Measurements from ENCODE around the gene SH3D19.

Gene SH3D19

DNA sequence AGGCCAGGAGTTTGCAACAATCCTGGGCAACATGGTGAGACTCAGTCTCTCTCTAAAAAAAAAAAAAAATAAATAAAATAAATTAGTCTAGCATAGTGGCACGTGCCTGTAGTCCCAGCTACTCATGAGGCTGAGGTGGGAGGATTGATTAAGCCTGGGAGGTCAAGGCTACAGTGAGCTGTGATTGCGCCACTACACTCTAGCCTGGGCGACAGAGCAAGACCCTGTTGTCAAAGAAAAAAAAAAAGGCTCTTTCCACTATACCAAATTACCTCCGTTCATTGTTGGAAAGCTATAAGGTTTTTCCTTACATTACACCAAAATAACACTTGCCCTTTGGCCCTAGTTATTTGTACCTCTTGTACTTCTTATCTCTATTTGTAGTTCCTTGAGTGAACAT is 58.3 kb downstream of the SH3D19 start:
- no peak overlapping the region for H3K4me3 ChIP-seq (ENCODE audit: low read length, poor library complexity, severe bottlenecking)

DNA sequence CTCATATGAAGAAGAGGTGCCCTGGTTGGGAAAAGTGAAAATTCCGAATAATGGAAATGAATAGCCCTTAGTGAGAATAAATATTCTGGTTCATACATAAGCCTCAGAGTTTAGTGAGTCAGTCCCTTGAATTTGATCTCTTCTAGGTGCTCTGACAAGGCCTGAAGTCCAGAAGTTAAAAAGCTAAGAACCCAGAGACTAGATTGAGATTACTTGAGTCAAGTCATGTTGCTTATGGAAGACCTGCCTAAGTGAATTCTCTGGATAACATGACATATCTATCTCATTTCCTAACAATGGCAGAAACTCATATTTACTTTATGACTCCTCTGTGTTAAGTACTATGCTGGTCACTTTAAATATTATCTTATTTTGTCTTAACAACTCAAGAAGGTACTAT is 58.9 kb downstream of the SH3D19 start:
- H2AFZ ChIP-seq (ENCODE audit: low read length), result no peak overlapping the region
- H3K9me2 ChIP-seq (replicated peaks; ENCODE audit: low read depth, low read length), result no peaks in the 10 kb centered on the region
- H3K4me3 ChIP-seq (ENCODE audit: low read length, poor library complexity, severe bottlenecking), result no peak overlapping the region
- H3K4me2 ChIP-seq (ENCODE audit: low read depth, low read length, poor library complexity, severe bottlenecking), result no peak overlapping the region
- no peaks in the 10 kb centered on the region for H3K79me2 ChIP-seq (ENCODE audit: insufficient read depth, low read length)
- no peaks in the 10 kb centered on the region for H3K27me3 ChIP-seq (ENCODE audit: insufficient read depth, low read length, poor library complexity, severe bottlenecking)
- no peak overlapping the region for H3K9ac ChIP-seq (ENCODE audit: low read depth, low read length, poor library complexity, severe bottlenecking)
- no peaks in the 10 kb centered on the region for H4K20me1 ChIP-seq (ENCODE audit: insufficient read depth, low read length, poor library complexity, severe bottlenecking)
- no peaks in the 10 kb centered on the region for H3K4me1 ChIP-seq (ENCODE audit: insufficient read depth, low read length, poor library complexity, severe bottlenecking)
- H3F3A ChIP-seq (ENCODE audit: low read depth), result no peaks in the 10 kb centered on the region
- TF ChIP-seq, protein P1, sequence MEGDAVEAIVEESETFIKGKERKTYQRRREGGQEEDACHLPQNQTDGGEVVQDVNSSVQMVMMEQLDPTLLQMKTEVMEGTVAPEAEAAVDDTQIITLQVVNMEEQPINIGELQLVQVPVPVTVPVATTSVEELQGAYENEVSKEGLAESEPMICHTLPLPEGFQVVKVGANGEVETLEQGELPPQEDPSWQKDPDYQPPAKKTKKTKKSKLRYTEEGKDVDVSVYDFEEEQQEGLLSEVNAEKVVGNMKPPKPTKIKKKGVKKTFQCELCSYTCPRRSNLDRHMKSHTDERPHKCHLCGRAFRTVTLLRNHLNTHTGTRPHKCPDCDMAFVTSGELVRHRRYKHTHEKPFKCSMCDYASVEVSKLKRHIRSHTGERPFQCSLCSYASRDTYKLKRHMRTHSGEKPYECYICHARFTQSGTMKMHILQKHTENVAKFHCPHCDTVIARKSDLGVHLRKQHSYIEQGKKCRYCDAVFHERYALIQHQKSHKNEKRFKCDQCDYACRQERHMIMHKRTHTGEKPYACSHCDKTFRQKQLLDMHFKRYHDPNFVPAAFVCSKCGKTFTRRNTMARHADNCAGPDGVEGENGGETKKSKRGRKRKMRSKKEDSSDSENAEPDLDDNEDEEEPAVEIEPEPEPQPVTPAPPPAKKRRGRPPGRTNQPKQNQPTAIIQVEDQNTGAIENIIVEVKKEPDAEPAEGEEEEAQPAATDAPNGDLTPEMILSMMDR (conservative IDR thresholded peaks at IDR 0.05; ENCODE audit: low read length), result no peak
- TF ChIP-seq EZH2phosphoT487 (IDR thresholded peaks at IDR 0.05; ENCODE audit: borderline replicate concordance), result no peak
- H3K9me3 ChIP-seq (ENCODE audit: insufficient read depth, low read depth, low read length), result no peaks in the 10 kb centered on the region
- no peaks in the 10 kb centered on the region for H3K36me3 ChIP-seq (ENCODE audit: insufficient read depth, low read length)

More for the DNA sequence above, 58.3 kb downstream of the SH3D19 start:
- H3K36me3 ChIP-seq (ENCODE audit: insufficient read depth, low read length), result no peaks in the 10 kb centered on the region
- no peak overlapping the region for H2AFZ ChIP-seq (ENCODE audit: low read length)
- no peaks in the 10 kb centered on the region for H4K20me1 ChIP-seq (ENCODE audit: insufficient read depth, low read length, poor library complexity, severe bottlenecking)
- H3K9me3 ChIP-seq (ENCODE audit: insufficient read depth, low read depth, low read length), result no peaks in the 10 kb centered on the region
- no peaks in the 10 kb centered on the region for H3K27me3 ChIP-seq (ENCODE audit: insufficient read depth, low read length, poor library complexity, severe bottlenecking)
- no peaks in the 10 kb centered on the region for H3K9me2 ChIP-seq (replicated peaks; ENCODE audit: low read depth, low read length)
- H3F3A ChIP-seq (ENCODE audit: low read depth), result no peaks in the 10 kb centered on the region
- no peak overlapping the region for H3K9ac ChIP-seq (ENCODE audit: low read depth, low read length, poor library complexity, severe bottlenecking)
- H3K4me2 ChIP-seq (ENCODE audit: low read depth, low read length, poor library complexity, severe bottlenecking), result no peak overlapping the region
- H3K4me1 ChIP-seq (ENCODE audit: insufficient read depth, low read length, poor library complexity, severe bottlenecking), result no peaks in the 10 kb centered on the region
- TF ChIP-seq, protein P1 (conservative IDR thresholded peaks at IDR 0.05; ENCODE audit: low read length), result no peak
- no peak for TF ChIP-seq EZH2phosphoT487 (IDR thresholded peaks at IDR 0.05; ENCODE audit: borderline replicate concordance)
- no peaks in the 10 kb centered on the region for H3K79me2 ChIP-seq (ENCODE audit: insufficient read depth, low read length)

DNA sequence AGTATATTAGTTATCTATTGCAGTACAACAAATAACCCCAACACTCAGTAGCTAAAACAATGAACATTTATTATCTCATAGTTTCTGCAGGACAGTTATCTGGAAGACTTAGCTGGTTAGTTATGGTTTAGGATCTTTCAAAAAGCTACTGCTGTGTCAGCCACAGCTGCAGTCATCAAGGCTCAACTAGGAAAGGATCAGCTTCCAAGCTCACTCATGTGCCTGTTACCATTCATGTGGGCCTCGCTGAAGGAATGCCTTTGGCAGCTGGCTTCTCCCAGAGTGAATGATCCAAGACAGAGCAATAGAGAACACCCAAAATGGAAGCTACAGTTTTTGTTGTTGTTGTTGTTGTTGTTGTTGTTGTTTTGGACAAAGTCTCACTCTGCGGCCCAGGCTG is 62.0 kb downstream of the SH3D19 start:
- Histone ChIP-seq H3K4me2 (ENCODE audit: low read depth, low read length, poor library complexity, severe bottlenecking) (no peak overlapping the region), H3K9me2 (replicated peaks; ENCODE audit: low read depth, low read length) (no peaks in the 10 kb centered on the region), H3K36me3 (ENCODE audit: insufficient read depth, low read length) (no peaks in the 10 kb centered on the region), H4K20me1 (ENCODE audit: insufficient read depth, low read length, poor library complexity, severe bottlenecking) (no peaks in the 10 kb centered on the region), H2AFZ (ENCODE audit: low read length) (no peak overlapping the region), H3K9ac (ENCODE audit: low read depth, low read length, poor library complexity, severe bottlenecking) (no peak overlapping the region), H3K4me3 (ENCODE audit: low read length, poor library complexity, severe bottlenecking) (no peak overlapping the region), H3K4me1 (ENCODE audit: insufficient read depth, low read length, poor library complexity, severe bottlenecking) (no peaks in the 10 kb centered on the region), H3K27me3 (ENCODE audit: insufficient read depth, low read length, poor library complexity, severe bottlenecking) (no peaks in the 10 kb centered on the region), H3K9me3 (ENCODE audit: insufficient read depth, low read depth, low read length) (no peaks in the 10 kb centered on the region), H3K79me2 (ENCODE audit: insufficient read depth, low read length) (no peaks in the 10 kb centered on the region), H3F3A (ENCODE audit: low read depth) (no peaks in the 10 kb centered on the region)
- TF ChIP-seq EZH2phosphoT487 (IDR thresholded peaks at IDR 0.05; ENCODE audit: borderline replicate concordance), result no peak
- TF ChIP-seq, protein P1 (conservative IDR thresholded peaks at IDR 0.05; ENCODE audit: low read length), result no peak

All from Loucy (cell line).